ENCODE measurements around the gene POC1B. TPM values are rescaled to one million over a fixed set of nuclear protein-coding genes. Genes with fewer than 3 reads are reported as not detected.

The POC1B gene
- total and polyA plus RNA-seq, 10 donors: 10.5 to 47.3 (median 30.4) TPM

GRCh38 chr12:89470741-89471509, 54.9 kb downstream of the POC1B start:
- H3K27ac ChIP-seq: peak overlapping the region in 1 of 8 donors; percentile 80
- 61 to 65% (median 63%) methylated on average over 3 of the region's 3 CpGs for whole genome bisulfite sequencing, 5 donors
- H3K27me3 ChIP-seq (replicated peaks in 1 of 7): no peaks in the 10 kb centered on the region
- TF ChIP-seq CTCF (IDR thresholded peaks at IDR 0.05 in 8 of 11, conservative IDR thresholded peaks at IDR 0.05 in 3 of 11): peak; percentile 38 to 80 (median 70)
- no peak for TF ChIP-seq POLR2A (IDR thresholded peaks at IDR 0.05)
- TF ChIP-seq POLR2AphosphoS5 (IDR thresholded peaks at IDR 0.05): no peak
- H3K4me3 ChIP-seq: no peak overlapping the region
- H3K4me1 ChIP-seq: peaks cover 31 to 70% (median 41%) of the 10 kb centered on the region in 6 donors
- peaks cover 0 to 24% (median 0%) of the 10 kb centered on the region in 6 donors for H3K36me3 ChIP-seq
- H3K9me3 ChIP-seq: no peaks in the 10 kb centered on the region
- intact Hi-C loops (cut with DNase I; ENCODE audit: low total_unique reads): no loop called here
- no peak for DNase-seq

DNA sequence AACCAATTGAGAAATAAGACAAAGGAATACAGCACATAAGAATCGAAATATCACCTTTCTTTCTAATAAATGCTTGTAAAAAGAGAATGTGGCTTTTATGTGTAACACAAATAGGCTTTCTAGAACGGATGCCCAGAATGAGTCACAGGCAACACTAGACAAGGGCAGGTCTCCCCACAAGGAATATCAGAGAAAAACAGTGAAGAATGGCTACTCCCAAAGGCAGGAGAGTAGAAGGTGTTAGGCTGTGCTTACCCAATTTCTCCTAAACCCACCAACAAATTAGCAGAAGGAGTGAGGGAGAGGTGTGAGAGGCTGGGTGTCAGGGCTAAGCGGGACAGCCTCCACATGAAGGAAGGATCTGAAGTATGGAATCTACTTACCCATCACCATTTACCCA, 56.5 kb downstream of the POC1B start:
- H3K4me1 ChIP-seq: peaks cover 31 to 56% (median 38%) of the 10 kb centered on the region in 6 donors
- H3K27me3 ChIP-seq (replicated peaks in 1 of 7): no peaks in the 10 kb centered on the region
- DNase-seq: no peak
- H3K9me3 ChIP-seq: no peaks in the 10 kb centered on the region
- WGBS, 5 donors: 52 to 68% (median 61%) methylated on average over 3 of the region's 3 CpGs
- intact Hi-C loops (cut with DNase I; ENCODE audit: low total_unique reads): loop anchor here (10.0 kb wide), 1 partner anchor 455 kb away; no protein-coding TSS in a partner anchor
- TF ChIP-seq POLR2A (IDR thresholded peaks at IDR 0.05): no peak
- TF ChIP-seq CTCF (IDR thresholded peaks at IDR 0.05 in 8 of 11, conservative IDR thresholded peaks at IDR 0.05 in 3 of 11): no peak
- TF ChIP-seq POLR2AphosphoS5 (IDR thresholded peaks at IDR 0.05): no peak
- no peak overlapping the region for H3K4me3 ChIP-seq
- H3K36me3 ChIP-seq: peaks cover 0 to 33% (median 0%) of the 10 kb centered on the region in 6 donors
- H3K27ac ChIP-seq: peak overlapping the region; percentile 58 to 84 (median 78)

DNA sequence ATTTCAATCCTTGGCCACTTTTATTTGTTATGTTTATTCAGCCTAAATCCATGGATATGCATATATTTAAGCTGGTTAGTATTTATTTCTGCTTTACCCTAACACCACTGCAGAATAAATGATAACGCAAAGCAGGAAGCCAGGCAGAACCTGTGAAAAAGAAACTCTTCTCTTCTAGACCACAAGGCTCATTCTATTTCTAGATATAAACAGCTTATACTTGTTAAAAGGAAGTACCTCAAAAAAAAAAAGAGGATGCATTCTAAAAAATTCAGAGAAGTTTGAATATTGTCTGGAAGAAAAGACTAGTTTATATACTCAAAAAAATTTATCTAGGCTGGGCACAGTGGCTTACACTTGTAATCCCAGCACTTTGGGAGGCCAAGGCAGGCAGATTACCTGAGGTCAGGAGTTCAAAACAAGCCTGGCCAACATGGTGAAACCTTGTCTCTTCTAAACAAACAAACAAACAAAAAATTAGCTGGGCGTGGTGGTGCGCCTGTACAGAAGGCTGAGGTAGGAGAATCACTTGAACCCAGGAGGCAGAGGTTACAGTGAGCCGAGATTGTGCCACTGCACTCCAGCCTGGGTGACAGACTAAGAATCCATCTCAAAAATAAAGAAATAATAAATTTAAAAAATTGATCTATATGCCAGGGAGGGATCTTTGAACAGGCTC, 57.1 kb downstream of the POC1B start:
- Histone ChIP-seq H3K4me1 (peaks cover 31 to 54% (median 38%) of the 10 kb centered on the region in 6 donors), H3K36me3 (peaks cover 0 to 31% (median 0%) of the 10 kb centered on the region in 6 donors), H3K4me3 (peak overlapping the region in 1 of 8 donors; percentile 42), H3K9me3 (no peaks in the 10 kb centered on the region), H3K27me3 (replicated peaks in 1 of 7) (no peaks in the 10 kb centered on the region), H3K27ac (peak overlapping the region; percentile 58 to 84 (median 78))
- DNase-seq: no peak
- intact Hi-C loops (cut with DNase I; ENCODE audit: low total_unique reads): loop anchor here (10.0 kb wide), 1 partner anchor 454 kb away; no protein-coding TSS in a partner anchor
- TF ChIP-seq CTCF (IDR thresholded peaks at IDR 0.05 in 8 of 11, conservative IDR thresholded peaks at IDR 0.05 in 3 of 11) (no peak), POLR2A (IDR thresholded peaks at IDR 0.05) (no peak), POLR2AphosphoS5 (IDR thresholded peaks at IDR 0.05) (no peak)
- WGBS, 5 donors: 46 to 59% (median 46%) methylated on average over 4 of the region's 4 CpGs

DNA sequence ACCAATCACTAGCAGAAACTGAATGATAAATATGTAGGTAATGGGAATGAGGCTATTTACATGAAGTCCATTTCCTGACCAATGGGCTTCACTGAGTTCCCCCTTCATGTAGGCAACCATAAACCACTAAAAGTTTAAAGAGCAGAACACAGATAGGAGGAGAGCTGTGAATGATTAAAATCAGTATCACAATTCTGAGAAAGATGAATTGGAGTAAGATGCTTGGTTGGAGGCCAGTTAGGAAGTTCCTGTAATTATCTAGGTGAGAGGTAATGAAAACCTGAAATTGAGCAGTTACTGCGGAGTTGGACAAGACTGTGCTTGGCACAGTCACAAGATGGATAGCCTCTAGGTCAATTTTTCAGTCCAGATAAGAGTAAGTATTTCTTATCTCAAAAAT, 57.8 kb downstream of the POC1B start:
- 29 to 47% (median 45%) methylated on average over 1 of the region's 1 CpG for WGBS, 5 donors
- H3K27me3 ChIP-seq (replicated peaks in 1 of 7): no peaks in the 10 kb centered on the region
- H3K4me1 ChIP-seq: peaks cover 31 to 54% (median 38%) of the 10 kb centered on the region in 6 donors
- peak overlapping the region in 6 of 8 donors; percentile 59 to 84 (median 80) for H3K27ac ChIP-seq
- H3K4me3 ChIP-seq: no peak overlapping the region
- DNase-seq: no peak
- intact Hi-C loops (cut with DNase I; ENCODE audit: low total_unique reads): loop anchor here (10.0 kb wide), 1 partner anchor 453 kb away; no protein-coding TSS in a partner anchor
- H3K36me3 ChIP-seq: peaks cover 0 to 29% (median 0%) of the 10 kb centered on the region in 6 donors
- no peaks in the 10 kb centered on the region for H3K9me3 ChIP-seq
- TF ChIP-seq CTCF (IDR thresholded peaks at IDR 0.05 in 8 of 11, conservative IDR thresholded peaks at IDR 0.05 in 3 of 11): no peak
- no peak for TF ChIP-seq POLR2A (IDR thresholded peaks at IDR 0.05)
- TF ChIP-seq POLR2AphosphoS5 (IDR thresholded peaks at IDR 0.05): no peak
